ENCODE measurements around the gene PTPRQ. TPM values are rescaled to one million over a fixed set of nuclear protein-coding genes. Genes with fewer than 3 reads are reported as not detected.

The PTPRQ gene
- total RNA-seq, 2 experiments from 2014 or later = not detected

DNA sequence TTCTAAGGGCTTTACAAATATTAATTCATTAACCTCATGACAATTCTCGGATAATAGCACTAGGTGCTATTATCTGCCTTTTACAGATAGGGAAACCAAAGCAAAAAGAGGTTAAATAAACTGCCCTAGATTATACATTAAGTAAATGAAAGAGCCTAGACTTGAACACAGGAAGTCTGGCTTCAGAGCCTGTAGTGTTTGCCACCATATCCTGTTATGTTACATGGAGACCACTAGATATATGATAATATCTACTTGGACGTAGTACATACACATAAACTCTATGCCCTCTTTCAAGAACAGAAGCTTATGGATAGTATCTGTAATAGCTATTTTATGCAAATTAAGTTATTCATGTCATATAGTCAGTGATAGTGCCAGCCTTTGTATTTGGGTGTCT is 246.5 kb downstream of the PTPRQ start:
- POLR2A ChIA-PET = no interaction called here
- CTCF ChIA-PET = no interaction called here

DNA sequence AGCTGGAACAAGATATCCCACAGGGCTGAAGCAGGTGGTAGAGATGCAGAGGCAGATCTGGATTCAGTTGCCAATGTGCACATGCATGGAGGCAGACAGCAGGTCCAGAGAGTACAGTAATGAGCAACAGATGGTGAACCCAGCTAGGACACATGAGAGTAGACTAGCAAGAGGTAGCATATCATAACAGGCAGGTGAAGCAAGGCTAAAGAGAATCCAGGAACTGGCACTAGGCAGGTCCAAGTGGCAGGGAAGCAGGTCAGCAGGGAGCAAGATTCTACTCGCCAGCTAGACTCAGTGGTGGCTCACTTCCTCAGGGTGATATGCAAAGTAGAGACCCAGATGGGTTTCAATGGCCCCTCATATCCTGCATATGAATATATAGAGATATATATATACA is 248.1 kb downstream of the PTPRQ start:
- POLR2A ChIA-PET = no interaction called here
- CTCF ChIA-PET = no interaction called here

DNA sequence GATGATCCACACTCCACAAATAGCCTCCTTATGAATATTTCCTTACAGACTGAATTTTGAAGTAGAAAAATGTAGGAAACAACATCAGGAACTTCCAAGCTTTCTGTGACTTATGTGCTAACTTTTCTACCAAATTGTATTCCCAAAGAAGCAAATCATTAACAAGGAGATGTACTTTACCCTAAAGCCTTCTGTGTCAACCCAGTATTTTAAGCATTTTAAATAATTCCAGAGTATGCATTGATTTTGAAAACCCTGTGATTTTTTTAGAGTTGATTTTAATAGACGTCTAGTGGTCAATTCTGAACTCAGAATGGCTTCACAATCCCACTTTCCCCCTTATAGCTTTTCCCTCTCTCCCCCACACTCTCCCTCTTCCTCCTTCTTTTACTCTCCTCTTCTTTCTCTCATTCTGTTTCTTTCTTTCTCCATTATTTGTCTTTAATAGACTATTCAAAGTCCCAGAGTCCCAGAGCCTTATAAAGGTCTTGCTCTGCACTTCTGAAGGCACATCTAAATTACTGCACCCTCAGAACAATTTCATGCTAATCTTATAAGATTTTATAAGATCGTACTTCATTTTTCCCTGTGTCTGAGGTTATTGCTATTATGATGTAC is 253.3 kb downstream of the PTPRQ start:
- CTCF ChIA-PET = no interaction called here
- POLR2A ChIA-PET = no interaction called here

DNA sequence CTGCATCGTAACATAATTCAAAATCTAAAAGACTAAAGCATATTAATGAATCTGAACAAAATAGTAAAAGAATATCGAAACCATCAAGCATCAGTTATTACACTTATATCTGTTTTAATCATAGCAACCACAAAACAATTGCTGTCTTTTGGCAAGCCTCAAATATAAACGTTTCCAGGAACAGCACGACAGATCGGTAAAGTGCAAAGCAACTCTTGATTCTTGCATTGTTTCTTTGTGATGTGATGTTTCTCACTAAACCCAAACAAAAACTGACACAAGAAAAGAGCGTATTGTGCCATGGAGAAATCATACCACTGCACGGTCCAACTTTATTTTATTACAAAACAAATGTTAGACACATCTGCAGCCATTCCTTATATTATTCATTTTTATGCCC is 254.2 kb downstream of the PTPRQ start:
- POLR2A ChIA-PET = no interaction called here
- CTCF ChIA-PET = no interaction called here

DNA sequence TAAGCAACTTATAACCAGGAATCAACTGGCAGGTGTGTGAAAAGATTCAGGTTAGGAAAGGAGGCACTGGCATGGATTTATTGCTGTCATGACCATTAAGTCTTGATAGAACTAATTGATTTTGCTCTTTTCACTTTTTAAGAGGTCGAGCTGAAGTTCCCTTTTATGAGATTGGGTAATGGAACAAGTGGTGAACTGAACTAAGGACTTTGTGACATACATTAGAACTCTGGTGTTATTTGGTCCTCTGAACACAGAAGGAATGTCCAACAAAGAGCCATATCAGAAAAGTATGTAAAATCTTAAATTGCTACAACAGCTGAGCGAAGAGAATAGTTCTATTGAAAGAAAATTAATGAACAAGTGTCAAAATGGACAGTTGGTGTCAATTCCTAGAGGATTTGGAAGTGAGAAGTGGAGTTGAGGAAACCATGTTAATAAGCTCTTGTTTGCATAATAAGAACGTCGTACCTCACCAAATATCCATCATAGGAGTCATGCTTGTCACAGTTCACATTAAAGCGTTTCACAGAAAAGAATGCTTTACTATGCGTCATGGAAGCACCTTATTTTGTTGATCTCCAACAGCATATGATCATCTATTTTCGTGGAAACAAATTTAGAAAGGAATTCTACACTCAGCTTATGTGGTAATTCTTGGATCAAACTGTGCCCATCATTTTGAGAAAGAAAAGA is 255.0 kb downstream of the PTPRQ start:
- POLR2A ChIA-PET = no interaction called here
- CTCF ChIA-PET = no interaction called here

DNA sequence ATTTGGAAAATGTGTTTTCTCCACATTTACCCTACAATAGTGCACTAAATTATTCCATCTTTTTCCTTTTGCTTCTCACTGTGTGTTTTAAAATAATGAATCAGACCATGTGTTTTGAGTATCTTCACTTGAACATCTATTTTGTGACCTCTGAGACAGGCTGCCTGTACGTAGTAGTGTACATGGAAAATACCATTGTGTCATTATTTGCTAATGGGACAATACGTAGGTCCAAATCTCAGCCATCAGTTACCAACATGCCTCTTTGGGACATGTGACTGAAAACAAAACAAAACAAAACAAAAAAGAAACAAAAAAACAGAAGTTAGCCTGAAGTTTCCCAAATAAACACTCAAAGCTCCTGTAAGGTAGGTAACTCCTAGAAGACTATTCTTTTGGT is 256.3 kb downstream of the PTPRQ start:
- POLR2A ChIA-PET = no interaction called here

DNA sequence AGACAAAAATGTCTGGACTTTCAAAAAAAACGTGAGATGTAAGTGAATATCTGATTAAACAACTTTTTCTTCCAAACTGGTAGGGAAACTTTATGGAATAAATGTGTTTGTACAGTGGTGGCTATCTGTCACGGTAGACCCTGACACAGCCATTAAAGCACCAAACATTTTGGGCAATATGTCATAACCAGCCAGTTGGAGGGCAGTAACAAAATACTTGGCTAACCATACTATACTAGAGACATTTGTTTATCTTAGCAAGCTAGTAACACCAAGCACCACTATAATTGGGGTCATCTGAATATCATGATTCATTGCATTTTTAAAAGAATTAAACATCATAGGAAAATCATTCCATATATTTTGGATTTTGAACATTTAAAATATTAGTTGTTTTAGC is 257.4 kb downstream of the PTPRQ start:
- ChIA-PET POLR2A (no interaction called here), CTCF (no interaction called here)

More for the DNA sequence above, 256.3 kb downstream of the PTPRQ start:
- CTCF ChIA-PET = no interaction called here

DNA sequence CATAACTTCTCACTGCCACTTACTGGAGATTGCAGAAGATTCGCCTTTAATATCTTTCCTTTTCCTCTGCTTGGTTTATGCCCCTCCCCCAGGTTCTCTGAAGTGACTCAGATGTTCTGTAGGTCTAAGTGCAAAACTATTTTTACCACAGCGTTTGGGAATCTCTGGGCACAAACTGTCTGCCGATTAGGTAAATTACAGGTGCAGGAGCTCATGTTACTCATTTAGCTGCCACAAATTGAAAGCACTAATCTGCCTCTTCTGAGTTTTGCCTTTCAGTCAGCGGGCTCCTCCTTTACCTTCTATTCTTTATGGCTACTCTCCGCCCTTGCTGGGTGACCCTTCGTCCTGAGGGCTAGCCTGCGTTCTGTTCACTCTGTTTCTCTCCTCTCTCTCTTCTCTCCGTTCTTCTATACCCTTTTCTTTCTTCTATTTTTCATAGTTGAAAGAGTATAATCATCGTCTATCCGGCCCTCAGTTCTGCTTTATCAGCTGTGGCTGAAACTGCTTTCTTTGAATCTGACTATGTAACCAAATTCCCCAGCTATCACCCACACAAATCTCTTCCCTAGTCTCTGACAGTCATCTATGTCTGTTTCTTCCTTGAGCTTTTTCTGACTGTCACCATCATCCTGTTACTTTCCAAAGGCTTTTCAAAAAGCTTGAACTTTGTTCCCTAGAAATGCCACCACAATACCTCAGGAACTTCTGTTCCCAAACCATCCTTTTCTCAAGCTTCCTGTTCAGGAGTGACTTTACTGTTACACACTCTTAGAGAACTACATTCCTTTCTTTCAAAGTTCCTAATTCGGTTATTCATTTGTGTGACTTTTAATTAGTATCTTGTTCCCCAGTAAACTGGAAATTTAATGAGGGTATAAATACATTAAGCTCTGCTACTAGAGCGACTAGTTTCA is 259.1 kb downstream of the PTPRQ start:
- ChIA-PET POLR2A (no interaction called here), CTCF (no interaction called here)

DNA sequence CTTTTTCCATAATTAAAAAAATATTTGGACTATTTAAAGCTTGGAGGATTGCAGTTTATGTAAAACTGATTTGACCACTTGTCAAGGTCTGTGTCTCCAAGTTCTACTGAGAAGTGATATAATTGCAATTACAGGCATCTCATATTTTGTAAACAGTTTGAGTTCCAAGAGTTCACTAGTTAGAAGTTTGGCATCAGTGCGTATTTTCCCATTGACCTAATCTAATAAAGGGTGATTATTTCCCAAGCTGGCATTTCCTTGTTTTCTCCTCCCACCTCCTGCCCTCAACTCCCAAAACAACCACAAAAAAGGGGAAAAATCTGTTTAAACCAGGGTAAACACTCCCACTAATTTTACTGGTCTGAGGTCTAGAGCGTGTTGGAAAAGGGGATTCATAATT is 260.4 kb downstream of the PTPRQ start:
- CTCF ChIA-PET = no interaction called here

DNA sequence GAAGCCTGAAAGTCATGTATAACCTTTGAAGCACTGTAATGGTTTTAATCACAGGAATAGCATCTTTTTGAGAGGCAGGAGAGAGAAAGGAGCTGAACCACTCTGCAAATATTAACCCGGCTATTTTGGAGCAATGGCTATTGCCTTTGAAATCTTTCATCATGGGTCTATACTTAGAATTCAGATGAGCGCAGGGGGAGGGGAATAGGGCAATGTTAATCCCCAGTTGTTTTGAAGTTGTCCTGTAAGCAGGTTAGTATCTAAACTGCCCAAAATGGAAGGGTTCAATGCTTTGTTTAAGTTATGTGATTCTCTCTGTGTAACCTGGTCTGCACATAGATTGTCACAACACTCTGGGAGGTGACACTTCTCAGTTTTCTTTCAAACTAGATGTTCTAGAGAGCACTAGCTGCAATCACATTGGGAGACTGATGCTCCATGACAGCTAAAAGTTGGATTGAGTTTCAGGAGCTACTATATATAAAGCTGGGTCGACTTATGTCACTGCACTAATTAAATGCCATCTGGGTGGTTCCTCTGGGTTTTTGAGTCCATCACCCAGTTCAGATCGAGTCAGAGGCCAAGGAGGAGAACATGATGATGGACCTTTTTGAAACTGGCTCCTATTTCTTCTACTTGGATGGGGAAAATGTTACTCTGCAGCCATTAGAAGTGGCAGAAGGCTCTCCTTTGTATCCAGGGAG is 263.2 kb downstream of the PTPRQ start, which contains the start of gene MYF6:
TSS of gene MYF6 (plus strand) at position 509 of the 704 bp plus-strand sequence. CDS start at position 595, 86 bp downstream.
- ChIA-PET POLR2A (no interaction called here), CTCF (no interaction called here)

More for the DNA sequence above, 260.4 kb downstream of the PTPRQ start:
- POLR2A ChIA-PET = no interaction called here

DNA sequence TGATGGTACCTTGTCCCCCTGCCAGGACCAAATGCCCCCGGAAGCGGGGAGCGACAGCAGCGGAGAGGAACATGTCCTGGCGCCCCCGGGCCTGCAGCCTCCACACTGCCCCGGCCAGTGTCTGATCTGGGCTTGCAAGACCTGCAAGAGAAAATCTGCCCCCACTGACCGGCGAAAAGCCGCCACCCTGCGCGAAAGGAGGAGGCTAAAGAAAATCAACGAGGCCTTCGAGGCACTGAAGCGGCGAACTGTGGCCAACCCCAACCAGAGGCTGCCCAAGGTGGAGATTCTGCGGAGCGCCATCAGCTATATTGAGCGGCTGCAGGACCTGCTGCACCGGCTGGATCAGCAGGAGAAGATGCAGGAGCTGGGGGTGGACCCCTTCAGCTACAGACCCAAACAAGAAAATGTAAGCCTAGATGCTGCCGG is 263.8 kb downstream of the PTPRQ start:
- CTCF ChIA-PET = no interaction called here
- POLR2A ChIA-PET = no interaction called here

DNA sequence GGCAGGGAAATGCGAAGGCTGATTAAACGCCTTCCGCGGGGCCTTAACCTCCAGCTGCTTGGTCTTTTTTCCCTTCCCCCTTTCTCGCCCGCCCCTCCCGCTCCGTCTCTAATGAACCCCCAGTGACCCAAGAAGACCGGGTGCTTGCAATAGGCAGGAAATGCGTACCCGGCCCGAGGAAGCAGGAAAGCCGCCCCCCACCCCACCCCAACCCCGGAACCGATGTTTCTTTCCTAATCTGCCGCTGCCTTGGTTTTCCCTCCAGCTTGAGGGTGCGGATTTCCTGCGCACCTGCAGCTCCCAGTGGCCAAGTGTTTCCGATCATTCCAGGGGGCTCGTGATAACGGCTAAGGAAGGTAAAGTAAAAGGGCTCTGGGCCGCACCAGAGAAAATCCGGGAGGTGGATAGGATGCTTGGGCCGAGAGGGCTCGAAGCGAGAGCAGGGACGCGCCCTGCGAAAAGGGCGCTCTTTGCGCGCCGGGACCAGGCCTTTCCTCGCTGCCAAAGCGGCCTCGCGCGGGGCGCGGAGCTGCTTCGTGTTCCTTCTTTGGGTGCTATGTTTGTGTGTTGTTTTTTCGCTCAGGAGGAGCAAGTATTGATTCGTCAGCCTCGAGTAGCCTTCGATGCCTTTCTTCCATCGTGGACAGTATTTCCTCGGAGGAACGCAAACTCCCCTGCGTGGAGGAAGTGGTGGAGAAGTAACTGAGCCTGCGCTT is 264.4 kb downstream of the PTPRQ start:
- POLR2A ChIA-PET = no interaction called here

DNA sequence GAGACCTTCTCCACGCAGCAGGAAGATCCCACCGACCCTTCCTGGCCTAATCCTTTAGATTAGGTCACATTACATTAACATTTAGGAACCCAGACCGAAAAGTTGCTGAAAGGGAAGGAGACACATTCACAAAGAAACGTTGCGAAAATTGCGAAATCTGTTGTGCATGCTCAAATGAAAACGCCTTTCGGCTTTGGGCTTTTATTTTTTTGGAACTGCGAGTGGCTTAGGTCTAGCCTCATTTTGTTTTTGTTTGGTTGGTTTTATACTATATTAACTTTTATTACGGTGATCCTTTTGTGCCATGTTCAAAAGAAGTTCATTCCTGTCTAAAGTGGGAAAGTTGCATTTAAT is 264.9 kb downstream of the PTPRQ start:
- CTCF ChIA-PET = no interaction called here
- POLR2A ChIA-PET = no interaction called here

More for the DNA sequence above, 264.4 kb downstream of the PTPRQ start:
- CTCF ChIA-PET = no interaction called here

DNA sequence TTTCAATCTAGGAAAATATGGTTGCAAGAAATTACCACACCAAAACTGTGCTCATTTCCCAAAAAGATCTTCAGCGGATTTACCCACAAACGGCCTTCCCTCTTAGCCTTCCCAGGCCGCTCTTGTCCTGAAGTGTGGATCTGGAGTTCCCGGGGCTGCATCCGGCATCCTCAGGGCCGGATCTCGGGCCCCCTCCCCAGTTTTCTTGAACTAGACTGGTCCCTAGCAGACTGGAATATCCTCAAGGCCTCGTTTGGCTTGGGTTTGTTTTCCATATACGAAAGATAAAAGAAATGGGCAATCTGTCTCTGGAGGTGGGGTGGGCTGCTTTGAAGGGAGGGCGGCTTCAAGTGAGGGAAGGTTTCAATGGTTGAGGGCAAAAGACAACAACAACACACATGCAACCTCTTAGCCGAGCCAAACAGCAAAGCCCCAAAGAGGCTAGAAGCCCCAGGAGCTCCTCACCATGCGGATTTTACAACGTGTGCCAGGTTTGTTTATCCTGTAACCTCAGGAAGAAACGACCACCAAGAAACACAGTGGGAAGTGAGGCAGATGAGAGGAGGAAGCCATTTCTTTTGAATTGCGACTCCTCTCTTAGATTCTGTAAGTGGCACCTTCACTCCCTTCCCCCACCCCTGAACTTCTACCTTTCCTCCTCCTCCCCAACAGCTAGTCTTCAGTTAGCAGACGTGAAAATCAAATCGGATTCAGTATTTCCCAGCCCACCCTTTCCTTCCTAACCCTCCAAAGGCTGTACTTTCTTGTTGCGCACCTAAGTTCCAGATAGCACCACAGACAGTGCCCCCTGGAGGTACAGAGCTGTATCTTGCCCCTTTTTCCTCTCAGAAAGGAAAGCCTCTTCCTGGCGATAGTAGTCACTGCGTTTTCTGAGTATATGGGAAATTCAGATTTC is 266.0 kb downstream of the PTPRQ start:
- ChIA-PET CTCF (no interaction called here), POLR2A (no interaction called here)

DNA sequence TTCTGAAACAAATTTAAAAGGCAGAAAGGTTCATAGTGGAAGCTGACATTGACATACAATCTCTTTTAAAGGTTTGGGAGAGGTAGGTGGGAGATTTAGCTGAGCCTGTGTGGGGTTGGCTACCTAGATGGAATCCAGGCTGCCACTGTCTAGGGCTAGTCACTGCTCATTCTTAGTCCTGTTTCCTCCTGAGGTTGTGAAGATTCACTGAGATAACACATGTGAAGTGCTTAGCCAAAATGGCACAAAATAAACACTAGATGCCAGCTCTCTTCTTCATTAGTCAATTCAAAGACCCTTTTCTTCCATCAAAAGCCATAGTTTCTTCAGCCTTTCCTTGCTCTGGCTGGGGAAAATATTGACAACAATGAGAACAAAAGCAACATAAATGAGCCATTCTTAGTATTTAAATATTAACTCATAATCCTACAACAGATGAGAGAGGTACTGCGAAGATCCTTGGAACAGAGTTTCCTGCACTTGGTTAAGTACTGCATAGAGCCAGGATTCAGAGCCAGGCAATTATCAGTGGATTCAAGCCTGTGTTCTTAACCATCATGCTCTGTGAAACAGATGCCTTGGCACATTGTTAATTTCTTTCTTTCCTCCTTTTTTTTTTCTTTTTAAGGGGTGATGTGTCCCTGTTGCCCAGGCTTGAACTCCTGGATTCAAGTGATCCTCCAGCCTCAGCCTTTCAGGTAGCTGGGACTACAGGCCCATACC is 266.9 kb downstream of the PTPRQ start:
- CTCF ChIA-PET = no interaction called here
- POLR2A ChIA-PET = no interaction called here

DNA sequence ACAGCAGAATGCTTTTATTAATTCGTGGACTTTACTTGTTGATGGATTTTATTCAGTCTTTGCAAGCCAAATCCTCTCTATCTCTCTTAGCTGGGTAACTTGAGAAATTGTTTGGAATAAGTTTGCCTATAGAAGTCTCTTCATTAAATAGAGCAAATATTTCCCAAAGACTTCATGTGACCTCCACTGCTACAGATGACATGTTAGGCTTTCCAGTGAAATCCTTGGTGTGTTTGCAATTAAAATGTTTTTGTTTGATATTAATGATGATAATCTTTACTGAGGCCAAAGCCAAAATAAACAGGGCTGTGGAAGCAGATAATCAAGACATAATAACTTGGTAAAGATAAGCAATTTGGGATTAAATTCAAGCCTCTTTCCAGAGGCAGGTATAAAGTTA is 267.8 kb downstream of the PTPRQ start:
- ChIA-PET CTCF (no interaction called here), POLR2A (no interaction called here)

DNA sequence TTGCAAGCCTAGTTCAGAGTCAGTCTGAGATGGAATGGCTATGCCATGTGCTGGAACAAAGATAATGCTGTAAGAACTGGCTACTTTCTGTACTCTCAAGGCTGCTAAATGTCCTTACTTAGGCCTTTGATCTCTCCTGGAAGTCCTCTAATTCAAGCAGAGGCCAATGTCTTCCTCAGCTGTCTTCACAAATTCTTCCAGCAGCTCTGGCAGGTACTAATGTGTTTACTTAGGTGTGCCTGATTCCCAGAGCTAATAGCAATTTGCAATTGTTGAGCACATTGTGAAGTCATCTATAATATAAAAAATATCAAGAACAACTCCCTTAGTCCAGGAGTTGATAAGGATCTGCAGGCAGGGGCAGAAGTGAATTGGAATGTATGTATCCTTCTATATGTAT is 268.8 kb downstream of the PTPRQ start:
- POLR2A ChIA-PET = no interaction called here
- CTCF ChIA-PET = no interaction called here

DNA sequence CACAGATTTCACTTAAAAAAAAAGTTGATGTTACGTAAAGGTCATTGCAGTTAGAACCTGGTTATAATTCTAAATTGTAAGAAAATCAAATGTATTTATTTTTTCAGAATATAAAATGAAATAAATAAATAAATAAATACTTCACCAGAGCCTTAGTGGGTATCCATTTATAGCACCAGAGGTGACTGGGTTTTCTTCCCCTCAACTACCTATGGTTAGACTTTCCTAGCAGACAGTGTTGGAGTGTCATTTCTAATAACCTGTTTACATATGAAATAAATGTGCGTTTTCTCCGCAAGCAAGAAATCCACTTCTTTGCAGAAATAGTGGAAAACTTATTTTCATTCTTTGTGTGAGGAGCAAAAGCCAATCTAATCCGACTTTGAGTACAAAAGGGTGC is 269.4 kb downstream of the PTPRQ start:
- ChIA-PET POLR2A (no interaction called here), CTCF (no interaction called here)
